Measurements from ENCODE around the gene KLHL42. TPM values are rescaled to one million over a fixed set of nuclear protein-coding genes. Genes with fewer than 3 reads are reported as not detected.
"Not testable (repeated sequence)": the region's sequence is repeated elsewhere in the genome, so short reads cannot be mapped to it uniquely, and the experiment has no call there.

The KLHL42 gene
- total RNA-seq, 1 donor from 2014 or later: 38.4 TPM

DNA sequence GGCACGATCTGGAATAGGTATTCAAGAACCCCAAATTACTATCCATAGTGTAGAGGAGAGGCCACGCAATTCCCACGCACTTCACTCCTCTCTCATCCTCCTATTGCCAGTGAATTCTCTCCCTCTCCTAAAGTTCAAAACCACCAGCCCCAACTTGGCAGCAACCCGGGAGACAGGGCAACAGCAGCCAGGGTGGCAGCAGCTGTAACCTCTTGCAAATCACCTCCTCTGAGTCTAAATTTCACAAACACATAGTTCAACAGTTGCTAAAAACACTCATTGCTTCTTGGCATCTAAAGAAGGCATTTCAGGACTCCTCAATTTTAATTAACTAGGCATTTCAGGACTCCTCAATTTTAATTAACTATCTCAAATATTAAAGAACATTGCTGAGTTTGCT lies 37.7 kb downstream of the KLHL42 start:
- DNase-seq (ENCODE audit: low spot score): no peak

- no peak for DNase-seq (ENCODE audit: low spot score)
Measured at GRCh38 chr12:27818401-27818918, 38.4 kb downstream of the KLHL42 start.

DNA sequence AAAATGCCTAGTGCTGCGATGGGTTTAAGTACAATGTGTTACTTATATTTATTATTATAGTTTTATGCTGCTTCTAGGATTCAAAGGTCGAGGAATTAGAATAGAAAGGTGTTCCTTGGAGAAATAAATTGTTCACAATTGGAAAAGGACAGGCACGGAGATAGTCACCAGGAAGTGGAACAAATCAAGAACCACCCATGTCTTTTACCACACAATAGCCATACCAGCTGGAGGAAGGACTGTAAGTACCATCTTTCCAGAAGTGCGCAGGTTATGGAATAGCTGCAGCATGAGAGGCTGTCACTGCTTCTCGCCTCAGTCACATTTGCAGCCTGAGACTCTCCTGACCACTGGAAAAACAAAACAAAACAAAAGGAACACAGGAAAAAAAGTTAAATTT lies 40.5 kb downstream of the KLHL42 start:
- DNase-seq (ENCODE audit: low spot score): no peak

DNA sequence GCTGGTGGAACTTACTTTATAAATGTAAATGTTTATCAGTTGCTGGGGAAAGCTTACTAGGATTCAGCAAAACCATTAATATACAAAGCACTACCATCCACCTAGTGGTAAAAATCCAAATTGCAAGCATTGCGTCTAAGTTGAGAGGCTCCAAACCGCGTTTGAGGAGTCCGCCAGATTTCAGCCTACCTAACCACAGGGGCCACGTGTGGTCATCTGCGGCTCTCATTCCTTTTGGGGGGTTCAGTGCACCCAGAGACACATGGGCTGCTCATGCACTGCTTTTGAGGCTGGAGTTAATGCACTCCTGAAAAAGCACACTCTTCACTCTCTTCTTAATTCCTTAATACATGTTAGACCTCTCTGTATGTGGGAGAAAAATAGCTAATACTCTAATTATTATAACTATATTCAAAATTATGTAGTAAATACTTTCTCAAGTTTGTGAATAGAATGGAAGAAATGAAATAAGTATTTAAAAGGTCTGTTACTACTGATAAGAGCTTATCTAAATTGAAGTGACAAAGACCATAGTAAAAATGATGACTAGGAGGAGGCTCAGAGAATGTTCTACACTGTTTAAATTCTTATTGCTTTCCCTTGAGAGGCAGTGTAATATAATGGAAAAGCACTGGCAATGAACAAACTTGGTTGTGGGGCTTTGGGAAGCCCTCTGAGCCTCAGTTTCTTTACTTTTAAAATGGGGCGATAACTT lies 41.4 kb downstream of the KLHL42 start:
- peak; percentile 50 for DNase-seq (ENCODE audit: low spot score)

GRCh38 chr12:27822076-27822712 lies 42.2 kb downstream of the KLHL42 start:
- DNase-seq (ENCODE audit: low spot score): no peak

DNA sequence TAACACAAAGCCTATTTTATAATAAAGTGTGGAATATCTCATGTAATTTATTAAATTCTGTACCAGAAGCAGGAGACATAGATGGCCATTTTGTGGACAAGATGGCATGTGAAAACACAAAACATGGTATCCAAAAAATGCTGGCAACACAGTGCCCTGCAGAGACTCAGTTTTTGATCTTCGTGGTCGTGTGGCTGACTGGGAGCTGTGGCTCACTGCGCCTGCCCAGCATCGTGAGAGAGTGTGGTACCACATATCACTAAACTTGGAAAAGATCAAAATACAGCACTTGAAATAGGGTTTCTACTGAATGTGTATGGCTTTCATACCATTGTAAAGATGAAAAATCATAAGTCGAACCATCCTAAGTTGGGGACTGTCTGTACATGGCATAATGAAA lies 43.0 kb downstream of the KLHL42 start:
- no peak for DNase-seq (ENCODE audit: low spot score)

- no peak for DNase-seq (ENCODE audit: low spot score)
Measured at GRCh38 chr12:27824126-27824842, 44.3 kb downstream of the KLHL42 start.

DNA sequence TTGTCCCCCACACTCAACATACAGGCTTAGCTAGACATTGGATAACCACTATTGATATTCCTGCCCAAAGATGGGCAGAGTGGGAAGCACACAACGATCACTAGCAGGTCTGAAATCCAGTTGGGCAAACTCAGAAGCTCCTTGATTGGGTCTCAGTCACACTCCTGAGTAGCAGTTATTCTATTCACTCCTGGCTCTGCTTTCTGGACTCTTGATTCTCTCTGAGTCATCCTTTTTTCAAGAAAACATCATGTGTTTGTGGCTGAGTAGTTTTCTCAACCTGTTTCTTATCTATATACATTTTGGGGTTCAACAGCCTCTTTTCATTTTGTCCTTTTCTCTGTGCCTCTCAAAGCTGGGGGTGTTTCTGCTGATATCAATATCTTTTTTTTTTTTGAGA lies 46.0 kb downstream of the KLHL42 start:
- no peak for DNase-seq (ENCODE audit: low spot score)

DNA sequence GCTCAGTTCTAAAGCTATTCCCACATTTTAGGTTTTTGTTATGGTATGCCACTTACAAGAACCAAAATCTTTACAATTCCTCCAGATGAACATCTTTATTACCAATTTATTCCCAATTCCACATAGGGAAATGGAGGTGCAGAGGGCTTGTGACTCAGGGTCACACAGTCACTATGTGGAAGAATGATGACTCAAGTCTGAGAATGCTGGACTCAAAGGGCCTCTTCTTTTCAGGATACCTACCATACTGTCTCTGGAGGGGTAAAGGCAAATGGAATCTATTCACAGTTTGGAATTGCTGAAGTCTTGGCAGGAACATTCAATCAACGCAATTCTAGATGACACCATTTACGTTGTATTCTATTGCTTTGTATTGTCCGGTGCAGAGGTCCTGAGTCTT lies 48.2 kb downstream of the KLHL42 start:
- no peak for DNase-seq (ENCODE audit: low spot score)

DNA sequence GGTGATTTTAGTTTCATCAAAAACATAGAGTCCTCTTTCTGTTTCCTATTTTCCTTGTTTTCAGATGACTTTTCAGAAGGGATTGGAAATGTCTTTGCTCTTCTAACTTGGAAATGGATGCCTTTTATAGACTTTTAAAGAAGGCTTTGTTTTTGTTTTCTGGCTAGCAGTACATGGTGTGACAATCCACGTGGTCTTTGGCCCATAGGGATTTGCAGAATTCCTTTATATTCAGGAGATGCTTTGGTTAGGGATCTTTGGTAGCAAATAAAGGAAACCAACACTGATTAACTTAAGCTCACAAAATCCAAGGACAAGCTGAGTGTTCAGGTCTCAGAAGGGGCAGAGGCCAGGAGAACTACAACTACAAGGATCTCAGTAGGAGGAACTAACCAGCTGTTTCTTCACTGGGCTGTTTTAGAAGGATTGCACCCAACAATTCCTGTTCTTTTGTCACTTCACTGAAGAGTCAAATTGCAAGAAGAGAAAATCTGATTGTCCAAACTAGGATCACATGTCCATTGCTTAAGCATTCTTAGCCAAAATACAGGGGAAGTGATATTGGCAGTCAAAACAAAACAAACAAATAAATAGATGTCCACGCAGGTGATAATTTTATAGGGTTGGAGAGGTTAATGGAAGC lies 58.6 kb downstream of the KLHL42 start:
- DNase-seq (ENCODE audit: low spot score): no peak

- no peak for DNase-seq (ENCODE audit: low spot score)
Measured at GRCh38 chr12:27840229-27840999, 60.4 kb downstream of the KLHL42 start.

- no peak for DNase-seq (ENCODE audit: low spot score)
Measured at GRCh38 chr12:27841392-27841882, 61.4 kb downstream of the KLHL42 start.

DNA sequence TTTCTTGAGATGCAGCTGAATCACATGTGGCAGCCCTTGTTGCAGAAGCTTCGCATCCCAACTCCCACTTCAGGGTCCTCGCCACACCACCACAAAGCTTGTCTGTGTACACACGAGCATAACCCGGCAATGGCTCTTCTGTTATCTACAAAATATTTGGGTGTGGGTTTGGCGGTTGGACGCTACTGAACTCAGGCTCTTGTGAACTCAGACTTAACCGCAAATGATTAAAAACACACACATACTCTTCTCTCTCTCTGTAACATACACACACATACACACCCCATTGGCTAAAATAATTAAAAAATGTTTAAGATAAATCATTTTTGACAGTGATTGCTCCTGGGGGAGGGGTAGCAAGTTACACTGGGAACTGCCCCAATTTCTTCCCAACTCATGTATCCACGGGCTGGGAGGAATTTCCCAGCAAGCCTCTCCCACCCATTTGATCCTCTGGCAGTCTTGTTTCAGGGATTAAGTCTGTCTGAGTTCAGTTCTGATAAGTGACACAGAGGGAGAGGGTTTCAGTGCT lies 63.7 kb downstream of the KLHL42 start:
- no peak for DNase-seq (ENCODE audit: low spot score)

DNA sequence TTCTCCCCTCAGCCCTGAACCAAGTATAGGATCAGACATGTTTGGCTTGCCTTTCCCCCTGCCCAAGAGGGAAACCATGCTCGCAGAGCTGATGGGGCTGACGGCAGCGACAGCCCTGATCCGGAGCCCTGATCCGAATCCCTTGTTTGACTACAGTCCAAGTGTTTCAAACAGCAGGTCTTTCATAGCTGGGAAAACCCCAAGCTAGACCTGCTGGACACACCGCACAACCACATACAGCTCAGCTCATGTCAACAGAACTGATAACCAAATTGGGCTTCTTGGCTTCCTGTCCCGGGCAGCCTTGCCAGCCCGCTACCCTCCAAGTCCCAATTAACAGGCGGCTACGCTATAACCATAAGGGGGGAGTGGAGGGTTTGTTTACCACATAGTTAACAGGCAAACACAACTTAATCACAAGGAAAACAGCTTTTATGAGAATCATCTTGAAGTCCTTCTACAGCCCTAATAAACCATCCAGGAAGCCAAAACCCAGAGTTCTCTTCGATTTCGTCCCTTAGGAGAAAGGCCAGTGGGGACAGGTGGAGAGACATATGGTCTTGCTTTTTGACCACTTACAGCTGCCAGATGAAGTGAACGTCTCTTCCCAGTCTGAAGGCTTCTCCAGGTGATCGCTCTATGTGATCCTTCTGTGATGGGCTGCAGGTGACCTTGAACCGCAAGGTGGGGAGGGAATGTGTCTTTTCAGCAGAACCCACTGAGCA lies 64.5 kb downstream of the KLHL42 start:
- DNase-seq (ENCODE audit: low spot score): no peak

DNA sequence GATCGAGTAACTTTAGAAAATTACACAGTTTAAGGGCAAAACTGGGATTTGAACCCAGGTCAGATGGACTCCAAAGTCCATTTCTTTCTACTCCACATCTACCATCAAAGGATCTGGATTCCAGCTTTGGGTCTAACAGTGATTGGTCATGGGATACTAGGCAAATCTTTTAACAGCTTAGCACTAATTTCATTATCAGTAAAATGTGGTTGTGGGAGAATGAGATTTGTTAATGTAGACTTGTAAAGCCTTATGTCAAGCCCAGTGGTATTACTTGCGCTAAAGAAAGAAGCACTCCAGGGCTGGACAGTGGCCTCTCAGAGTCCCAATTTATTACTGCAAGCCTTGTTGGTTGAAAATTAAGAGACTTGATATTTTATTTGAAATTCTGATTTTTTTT lies 65.2 kb downstream of the KLHL42 start:
- no peak for DNase-seq (ENCODE audit: low spot score)

- DNase-seq (ENCODE audit: low spot score): not testable (repeated sequence)
Measured at GRCh38 chr12:27845706-27846105, 65.7 kb downstream of the KLHL42 start.

- DNase-seq (ENCODE audit: low spot score): not testable (repeated sequence)
Measured at GRCh38 chr12:27847293-27847692, 67.3 kb downstream of the KLHL42 start.

GRCh38 chr12:27851311-27851710 lies 71.3 kb downstream of the KLHL42 start:
- no peak for DNase-seq (ENCODE audit: low spot score)

DNA sequence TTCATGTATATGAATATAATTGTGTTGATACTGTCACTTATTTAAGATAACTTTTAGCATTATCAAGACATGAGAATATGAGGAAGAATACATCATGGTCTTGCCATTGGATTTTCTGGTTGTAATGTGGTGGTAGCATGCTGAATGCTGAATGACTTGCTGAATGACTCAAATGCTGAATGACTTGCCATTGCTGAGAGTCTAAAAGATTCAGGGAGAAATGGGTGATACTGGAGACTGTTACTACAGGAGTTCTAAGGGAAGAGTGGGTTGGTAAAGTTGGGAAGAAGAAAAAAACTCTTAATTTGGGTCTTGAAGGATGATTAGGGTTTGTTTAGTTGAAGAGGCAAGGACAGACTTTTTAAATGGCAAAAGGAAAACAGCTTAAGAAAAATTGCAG lies 72.1 kb downstream of the KLHL42 start:
- DNase-seq (ENCODE audit: low spot score): no peak

Data from ureter (tissue), 1 donor.